Neural progenitor cell (in vitro differentiated cells): ENCODE results near the gene ADARB2. TPM values are rescaled to one million over a fixed set of nuclear protein-coding genes. Genes with fewer than 3 reads are reported as not detected.

ENCODE experiments used
- DNase-seq: peaks from one replicate; pipeline ENCODE4 v3.0.0-alpha.2; 2016; ENCODE audit warnings: low spot score
- H2AFZ ChIP-seq: fragments of 200-600 bp; sonication (generic); replicated peaks from 2 replicates; pipeline ENCODE4 v1.6.1; 2016; ENCODE audit warnings: antibody characterized with exemption
- H3F3A ChIP-seq: fragments of 200-600 bp; sonication (generic); 2 replicates; pipeline ENCODE4 v1.6.1; 2016; ENCODE audit warnings: antibody characterized with exemption, low read depth
- H3K27ac ChIP-seq: fragments of 200-600 bp; sonication (generic); 2 replicates; pipeline ENCODE4 v1.5.1; 2016; ENCODE audit warnings: mild to moderate bottlenecking
- H3K27me3 ChIP-seq: fragments of 200-600 bp; sonication (generic); 2 replicates; pipeline ENCODE4 v1.6.1; 2016; ENCODE audit warnings: mild to moderate bottlenecking, moderate library complexity
- H3K36me3 ChIP-seq: fragments of 200-600 bp; sonication (generic); 2 replicates; pipeline ENCODE4 v1.5.1; 2016
- H3K4me1 ChIP-seq: fragments of 200-600 bp; sonication (generic); 2 replicates; pipeline ENCODE4 v1.6.1; 2016; ENCODE audit warnings: mixed run types
- H3K4me2 ChIP-seq: fragments of 200-600 bp; sonication (generic); 2 replicates; pipeline ENCODE4 v1.6.1; 2016
- H3K4me3 ChIP-seq: fragments of 200-600 bp; sonication (generic); 2 replicates; pipeline ENCODE4 v1.5.1; 2016
- H3K79me2 ChIP-seq: fragments of 200-600 bp; sonication (generic); 2 replicates; pipeline ENCODE4 v1.6.1; 2016; ENCODE audit warnings: low read depth
- H3K9ac ChIP-seq: fragments of 200-600 bp; sonication (generic); 2 replicates; pipeline ENCODE4 v1.6.1; 2016
- H3K9me3 ChIP-seq: fragments of 200-600 bp; sonication (generic); 2 replicates; pipeline ENCODE4 v1.5.1; 2016; ENCODE audit warnings: low read depth
- H4K20me1 ChIP-seq: fragments of 200-600 bp; sonication (generic); 2 replicates; pipeline ENCODE4 v1.6.1; 2016; ENCODE audit warnings: low read depth
- H3K27ac Mint-ChIP-seq: 3 replicates; pipeline ENCODE4 v1.8.0; 2021; ENCODE audit warnings: mixed read lengths
- H3K27me3 Mint-ChIP-seq: 2 replicates; pipeline ENCODE4 v1.8.0; 2022; ENCODE audit warnings: low read depth, mild to moderate bottlenecking, inconsistent platforms, moderate library complexity, mixed read lengths; ENCODE audit not compliant: insufficient read depth
- H3K36me3 Mint-ChIP-seq: 3 replicates; pipeline ENCODE4 v1.8.0; 2021; ENCODE audit warnings: mixed read lengths
- H3K4me1 Mint-ChIP-seq: 3 replicates; pipeline ENCODE4 v1.8.0; 2021; ENCODE audit warnings: mixed read lengths
- H3K4me3 Mint-ChIP-seq: 3 replicates; pipeline ENCODE4 v1.8.0; 2021; ENCODE audit warnings: mild to moderate bottlenecking, moderate library complexity, mixed read lengths
- H3K9me3 Mint-ChIP-seq: 3 replicates; pipeline ENCODE4 v1.8.0; 2020; ENCODE audit warnings: mixed read lengths
- CTCF ChIP-seq: fragments of 200-600 bp; sonication (generic); IDR thresholded peaks from 2 replicates; pipeline ENCODE4 v1.5.1; 2017; ENCODE audit warnings: antibody characterized with exemption, mild to moderate bottlenecking
- EZH2 ChIP-seq: fragments of 200-600 bp; sonication (generic); IDR thresholded peaks from 2 replicates; pipeline ENCODE4 v1.6.1; 2017; ENCODE audit warnings: antibody characterized with exemption, mild to moderate bottlenecking, moderate library complexity
- EZH2phosphoT487 ChIP-seq: fragments of 200-600 bp; sonication (generic); IDR thresholded peaks from 2 replicates; pipeline ENCODE4 v1.6.1; 2017; ENCODE audit warnings: antibody characterized with exemption
- total RNA-seq: library from RNA; depleted of rRNA; stranded (reverse); fragments of >200 nt; gene quantifications from 2 replicates; pipeline ENCODE4 v1.2.3, GENCODE V29; 2015; ENCODE audit warnings: low replicate concordance

ADARB2 gene
- total RNA-seq, 1 donor from 2014 or later = not detected

GRCh38 chr10:1166828-1167275 lies 570.5 kb downstream of the ADARB2 start:
- H3K27me3 ChIP-seq = no peaks in the 10 kb centered on the region
- Mint-ChIP-seq H3K4me1 (peaks cover 16% of the 10 kb centered on the region), H3K9me3 (no peaks in the 10 kb centered on the region), H3K27me3 (peaks cover 4% of the 10 kb centered on the region), H3K36me3 (no peaks in the 10 kb centered on the region), H3K27ac (no peak overlapping the region), H3K4me3 (no peak overlapping the region)
- H4K20me1 ChIP-seq = no peaks in the 10 kb centered on the region
- no peaks in the 10 kb centered on the region for H3F3A ChIP-seq
- H3K27ac ChIP-seq = no peak overlapping the region
- no peaks in the 10 kb centered on the region for H3K36me3 ChIP-seq
- H3K9ac ChIP-seq = no peak overlapping the region
- no peak overlapping the region for H3K4me3 ChIP-seq
- TF ChIP-seq EZH2 (no peak), CTCF (no peak), EZH2phosphoT487 (no peak)
- no peak for DNase-seq
- no peak overlapping the region for H2AFZ ChIP-seq
- H3K4me1 ChIP-seq = peaks cover 6% of the 10 kb centered on the region
- H3K4me2 ChIP-seq = no peak overlapping the region
- H3K79me2 ChIP-seq = no peaks in the 10 kb centered on the region
- no peaks in the 10 kb centered on the region for H3K9me3 ChIP-seq

- Histone ChIP-seq H3K4me1 (peaks cover 6% of the 10 kb centered on the region), H4K20me1 (no peaks in the 10 kb centered on the region), H3K4me2 (no peak overlapping the region), H3F3A (no peaks in the 10 kb centered on the region), H2AFZ (no peak overlapping the region), H3K27ac (no peak overlapping the region), H3K9ac (no peak overlapping the region), H3K4me3 (no peak overlapping the region), H3K27me3 (no peaks in the 10 kb centered on the region), H3K79me2 (no peaks in the 10 kb centered on the region), H3K36me3 (no peaks in the 10 kb centered on the region), H3K9me3 (no peaks in the 10 kb centered on the region)
- no peaks in the 10 kb centered on the region for H3K36me3 Mint-ChIP-seq
- H3K27ac Mint-ChIP-seq = no peak overlapping the region
- TF ChIP-seq CTCF = no peak
- no peak for TF ChIP-seq EZH2phosphoT487
- no peak for TF ChIP-seq EZH2
- H3K9me3 Mint-ChIP-seq = no peaks in the 10 kb centered on the region
- peaks cover 16% of the 10 kb centered on the region for H3K4me1 Mint-ChIP-seq
- H3K27me3 Mint-ChIP-seq = peaks cover 4% of the 10 kb centered on the region
- H3K4me3 Mint-ChIP-seq = no peak overlapping the region
- DNase-seq = no peak
Observed at GRCh38 chr10:1166101-1166827, 571.1 kb downstream of the ADARB2 start.

- Histone ChIP-seq H3K79me2 (no peaks in the 10 kb centered on the region), H3K9ac (no peak overlapping the region), H3K4me3 (no peak overlapping the region), H3F3A (no peaks in the 10 kb centered on the region), H3K27ac (no peak overlapping the region), H2AFZ (no peak overlapping the region), H3K27me3 (no peaks in the 10 kb centered on the region), H3K4me2 (no peak overlapping the region), H4K20me1 (no peaks in the 10 kb centered on the region), H3K4me1 (peaks cover 6% of the 10 kb centered on the region), H3K36me3 (no peaks in the 10 kb centered on the region), H3K9me3 (no peaks in the 10 kb centered on the region)
- H3K27ac Mint-ChIP-seq = no peak overlapping the region
- H3K4me1 Mint-ChIP-seq = peaks cover 21% of the 10 kb centered on the region
- peaks cover 3% of the 10 kb centered on the region for H3K27me3 Mint-ChIP-seq
- no peak for DNase-seq
- no peaks in the 10 kb centered on the region for H3K9me3 Mint-ChIP-seq
- no peaks in the 10 kb centered on the region for H3K36me3 Mint-ChIP-seq
- H3K4me3 Mint-ChIP-seq = no peak overlapping the region
- TF ChIP-seq CTCF (no peak), EZH2phosphoT487 (no peak), EZH2 (no peak)
Observed at GRCh38 chr10:1163831-1164230, 573.5 kb downstream of the ADARB2 start.
